ENCODE results near the gene MARCHF6. TPM values are rescaled to one million over a fixed set of nuclear protein-coding genes. Genes with fewer than 3 reads are reported as not detected.
"Not testable (repeated sequence)": the region's sequence is repeated elsewhere in the genome, so short reads cannot be mapped to it uniquely, and the experiment has no call there.

The MARCHF6 gene
- total RNA-seq, 3 donors from 2014 or later: 90.8 to 123 (median 121) TPM

GRCh38 chr5:10367579-10367978, 14.1 kb downstream of the MARCHF6 start:
- no peaks in the 10 kb centered on the region for H3K27me3 ChIP-seq
- no peaks in the 10 kb centered on the region for H3K36me3 ChIP-seq
- TF ChIP-seq CTCF (IDR thresholded peaks at IDR 0.05): no peak
- TF ChIP-seq POLR2AphosphoS5 (IDR thresholded peaks at IDR 0.05): no peak
- TF ChIP-seq POLR2A (IDR thresholded peaks at IDR 0.05): no peak
- peak overlapping the region in 1 of 2 donors; percentile 59 for H3K27ac ChIP-seq
- no peaks in the 10 kb centered on the region for H3K9me3 ChIP-seq
- H3K4me3 ChIP-seq: no peak overlapping the region
- H3K4me1 ChIP-seq: peaks cover 4% of the 10 kb centered on the region in 2 donors
- intact Hi-C loops (cut with DNase I; ENCODE audit: low total_unique reads): no loop called here
- DNase-seq (ENCODE audit: low spot score in 2 of 2): no peak

DNA sequence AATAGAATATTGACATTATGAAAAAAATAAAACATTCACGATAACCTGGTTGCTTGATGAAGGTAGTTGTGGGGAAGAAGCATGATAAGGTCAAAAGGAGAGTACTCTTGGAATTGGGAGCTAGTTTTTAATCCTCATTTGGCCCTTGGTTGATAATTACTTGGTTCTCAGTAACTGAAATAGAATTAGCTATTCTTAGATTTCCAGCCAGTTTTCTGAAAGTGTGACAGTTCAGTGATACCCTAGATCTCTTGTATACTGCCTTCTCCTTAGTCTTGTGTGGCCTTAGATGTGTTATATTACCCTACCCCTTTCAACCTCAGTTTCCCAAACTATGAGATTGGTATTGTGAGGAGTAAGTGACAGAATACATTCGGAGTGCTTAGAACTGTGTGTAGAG, 17.4 kb downstream of the MARCHF6 start:
- H3K4me3 ChIP-seq: no peak overlapping the region
- no peak for DNase-seq (ENCODE audit: low spot score in 2 of 2)
- H3K27me3 ChIP-seq: no peaks in the 10 kb centered on the region
- H3K27ac ChIP-seq: no peak overlapping the region
- H3K9me3 ChIP-seq: no peaks in the 10 kb centered on the region
- intact Hi-C loops (cut with DNase I; ENCODE audit: low total_unique reads): no loop called here
- H3K4me1 ChIP-seq: peaks cover 4 to 7% of the 10 kb centered on the region in 2 donors
- TF ChIP-seq POLR2AphosphoS5 (IDR thresholded peaks at IDR 0.05): no peak
- TF ChIP-seq CTCF (IDR thresholded peaks at IDR 0.05): no peak
- TF ChIP-seq POLR2A (IDR thresholded peaks at IDR 0.05): no peak
- no peaks in the 10 kb centered on the region for H3K36me3 ChIP-seq

DNA sequence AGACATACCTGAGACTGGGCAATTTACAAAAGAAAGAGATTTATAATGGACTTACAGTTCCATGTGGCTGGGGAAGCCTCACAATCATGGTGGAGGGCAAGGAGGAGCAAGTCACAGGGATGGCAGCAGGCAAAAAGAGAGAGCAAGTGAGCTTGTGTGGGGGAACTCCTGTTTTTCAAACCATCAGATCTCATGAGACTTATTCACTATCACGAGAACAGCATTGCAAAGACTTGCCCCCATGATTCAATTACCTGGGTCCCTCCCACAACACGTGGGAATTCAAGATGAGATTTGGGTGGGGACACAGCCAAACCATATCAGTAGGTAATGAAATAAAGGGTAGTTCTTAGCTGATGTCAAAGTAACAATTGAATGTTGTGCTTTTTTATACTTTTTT, 17.9 kb downstream of the MARCHF6 start:
- intact Hi-C loops (cut with DNase I; ENCODE audit: low total_unique reads); H3K36me3 ChIP-seq; H3K4me3 ChIP-seq; H3K27ac ChIP-seq; H3K27me3 ChIP-seq; DNase-seq (ENCODE audit: low spot score in 2 of 2); H3K4me1 ChIP-seq; H3K9me3 ChIP-seq: not testable (repeated sequence)

- no peak for DNase-seq (ENCODE audit: low spot score in 2 of 2)
- no peak overlapping the region for H3K4me3 ChIP-seq
- no peaks in the 10 kb centered on the region for H3K27me3 ChIP-seq
- H3K27ac ChIP-seq: no peak overlapping the region
- H3K9me3 ChIP-seq: no peaks in the 10 kb centered on the region
- TF ChIP-seq POLR2A (IDR thresholded peaks at IDR 0.05) (no peak), CTCF (IDR thresholded peaks at IDR 0.05) (no peak), POLR2AphosphoS5 (IDR thresholded peaks at IDR 0.05) (no peak)
- H3K4me1 ChIP-seq: peaks cover 3 to 4% of the 10 kb centered on the region in 2 donors
- no peaks in the 10 kb centered on the region for H3K36me3 ChIP-seq
- intact Hi-C loops (cut with DNase I; ENCODE audit: low total_unique reads): loop anchor here (2.0 kb wide), 1 partner anchor 46 kb away; no protein-coding TSS in a partner anchor
These were observed 19.5 kb downstream of the MARCHF6 start for GRCh38 chr5:10372726-10373709.

GRCh38 chr5:10374046-10375022, 20.8 kb downstream of the MARCHF6 start:
- TF ChIP-seq CTCF (IDR thresholded peaks at IDR 0.05): no peak
- TF ChIP-seq POLR2A (IDR thresholded peaks at IDR 0.05): no peak
- no peak for TF ChIP-seq POLR2AphosphoS5 (IDR thresholded peaks at IDR 0.05)
- Histone ChIP-seq H3K27ac (no peak overlapping the region), H3K36me3 (no peaks in the 10 kb centered on the region), H3K4me3 (peak overlapping the region in 1 of 3 donors; percentile 17), H3K4me1 (peaks cover 3 to 4% of the 10 kb centered on the region in 2 donors), H3K9me3 (no peaks in the 10 kb centered on the region), H3K27me3 (no peaks in the 10 kb centered on the region)
- no peak for DNase-seq (ENCODE audit: low spot score in 2 of 2)
- intact Hi-C loops (cut with DNase I; ENCODE audit: low total_unique reads): no loop called here

- intact Hi-C loops (cut with DNase I; ENCODE audit: low total_unique reads); DNase-seq (ENCODE audit: low spot score in 2 of 2): not testable (repeated sequence)
These were observed 21.7 kb downstream of the MARCHF6 start for GRCh38 chr5:10375146-10375545.

More at GRCh38 chr5:10375146-10375545, 21.7 kb downstream of the MARCHF6 start:
- H3K9me3 ChIP-seq, H3K4me3 ChIP-seq, H3K36me3 ChIP-seq, H3K27me3 ChIP-seq, H3K27ac ChIP-seq, H3K4me1 ChIP-seq: not testable (repeated sequence)
